GM12878 (cell line): Measurements from ENCODE around the gene CCR8. TPM values are rescaled to one million over a fixed set of nuclear protein-coding genes. Genes with fewer than 3 reads are reported as not detected.
"Not testable (repeated sequence)": the region's sequence is repeated elsewhere in the genome, so short reads cannot be mapped to it uniquely, and the experiment has no call there.

ENCODE experiments used
- ATAC-seq: fragments of 200-7000 bp; cut with Tn5 transposase; 3 replicates; pipeline ENCODE4 v1.9.1; 2020; ENCODE audit warnings: mild to moderate bottlenecking, moderate library complexity
- BruUV-seq: library from RNA; stranded (reverse); fragments of 400-500 nt; replicated peaks from 2 replicates; lab custom pipeline; 2021; lab: Mats Ljungman, UMichigan
- CTCF ChIA-PET: fragments of 300-600 bp; sonication (Branson Sonifier 250); formaldehyde crosslinking; extraction: SDS; loops from one replicate; lab custom pipeline; 2021; ENCODE audit warnings: inconsistent platforms; lab: Yijun Ruan, JAX
- POLR2A ChIA-PET: fragments of 350-600 bp; formaldehyde crosslinking; extraction: SDS; loops from one replicate; lab custom pipeline; 2021; ENCODE audit warnings: inconsistent platforms; lab: Charles Lee
- RAD21 ChIA-PET: fragments of 300-600 bp; sonication (Branson Sonifier 250); formaldehyde crosslinking; loops from one replicate; lab custom pipeline; 2023; ENCODE audit warnings: antibody characterized with exemption; ENCODE audit not compliant: unreplicated experiment; lab: Charles Lee
- SMC1A ChIA-PET: fragments of 300-600 bp; sonication (Branson Sonifier 250); formaldehyde crosslinking; loops from one replicate; lab custom pipeline; 2023; ENCODE audit not compliant: unreplicated experiment, uncharacterized antibody; lab: Charles Lee
- DNase-seq: peaks from one replicate; pipeline ENCODE4 v3.0.0-alpha.2; 2011; ENCODE audit warnings: low read depth, low spot score
- FAIRE-seq: peaks from 3 replicates; lab custom pipeline; 2011; peaks lifted over from hg19 to GRCh38; lab: Jason Lieb, UNC
- H2AFZ ChIP-seq: 2 replicates; pipeline ENCODE4 v1.6.0; 2011; ENCODE audit warnings: low read depth, low read length, control low read depth; ENCODE audit not compliant: control insufficient read depth
- H3K27ac ChIP-seq: 2 replicates; pipeline ENCODE4 v1.5.1; 2011; ENCODE audit warnings: control low read depth; ENCODE audit not compliant: control insufficient read depth, insufficient read depth
- H3K27me3 ChIP-seq, 2 experiments: replicated peaks in 1 of 2; 2 replicates each; pipeline versions ENCODE4 v1.6.0 to v1.6.1; 2011; ENCODE audit warnings: low read length in 1 of 2; ENCODE audit not compliant: control insufficient read depth in 2 of 2, insufficient read depth in 2 of 2
- H3K36me3 ChIP-seq, 2 experiments: 2 replicates each; pipeline ENCODE4 v1.5.1; 2011; ENCODE audit warnings: low read length in 1 of 2; ENCODE audit not compliant: control insufficient read depth in 2 of 2, insufficient read depth in 2 of 2
- H3K4me1 ChIP-seq: 2 replicates; pipeline ENCODE4 v1.6.1; 2011; ENCODE audit warnings: mild to moderate bottlenecking, low read length, moderate library complexity, mixed read lengths; ENCODE audit not compliant: control insufficient read depth, insufficient read depth
- H3K4me2 ChIP-seq: 2 replicates; pipeline ENCODE4 v1.6.0; 2011; ENCODE audit warnings: control low read depth; ENCODE audit not compliant: control insufficient read depth, insufficient read depth
- H3K4me3 ChIP-seq: fragments of 200-600 bp; sonication (generic); 2 replicates; pipeline ENCODE4 v1.5.1; 2016
- H3K79me2 ChIP-seq: 2 replicates; pipeline ENCODE4 v1.6.0; 2011; ENCODE audit warnings: low read length; ENCODE audit not compliant: control insufficient read depth, insufficient read depth
- H3K9ac ChIP-seq: 2 replicates; pipeline ENCODE4 v1.8.0; 2011; ENCODE audit warnings: low read length, control low read depth, mixed read lengths; ENCODE audit not compliant: control insufficient read depth, insufficient read depth
- H3K9me3 ChIP-seq: replicated peaks from 3 replicates; pipeline ENCODE4 v1.5.1; 2011; ENCODE audit warnings: mild to moderate bottlenecking, low read length; ENCODE audit not compliant: control insufficient read depth, insufficient read depth
- H4K20me1 ChIP-seq: 2 replicates; pipeline ENCODE4 v1.6.0; 2011; ENCODE audit not compliant: control insufficient read depth, insufficient read depth
- WGBS: methylation state at CpG from one replicate; pipeline ENCODE4 v1.1.6; 2016; ENCODE audit warnings: low lambda C conversion rate; ENCODE audit not compliant: insufficient replicate concordance, insufficient coverage; ENCODE audit errors: missing lambda C conversion rate; 5-methylcytosine and 5-hydroxymethylcytosine counted together
- in situ Hi-C: fragments of 300-500 bp; cut with MboI; formaldehyde crosslinking; loops from 9 replicates; pipeline ENCODE4 v1.14.3; 2018; ENCODE audit warnings: mixed read lengths
- intact Hi-C: fragments of 100-400 bp; cut with micrococcal nuclease; formaldehyde crosslinking; loops from one replicate; pipeline ENCODE4 v1.14.2; 2022; ENCODE audit not compliant: unreplicated experiment
- polyA plus RNA-seq, 11 experiments: library from polyadenylated mRNA; depleted of rRNA in 4 of 11; unstranded in 6 of 11; stranded (reverse) in 5 of 11; fragments of >200 nt; fragmentation: Nextera tagmentation in 4 of 11; fragmentation: Illumina TruSeq in 1 of 11; extraction: Ambion mirVana in 4 of 11; extraction: Trizol in 1 of 11; gene quantifications; 1 replicate in 1 of 11; 2 replicates in 10 of 11; pipeline versions ENCODE4 v1.2.1 to v1.2.3, GENCODE V29; 2011 to 2016; ENCODE audit warnings: inconsistent platforms in 2 of 11, missing spikeins in 2 of 11, low read depth in 1 of 11
- total RNA-seq, 4 experiments: library from RNA; depleted of rRNA in 3 of 4; stranded (reverse); fragments of >200 nt in 3 of 4; fragmentation: Illumina TruSeq in 1 of 4; extraction: Trizol in 1 of 4; gene quantifications; 2 replicates each; pipeline versions ENCODE4 v1.2.1 to v1.2.3, GENCODE V29; 2013 to 2021

The CCR8 gene
- total and polyA plus RNA-seq, 10 of the 15 experiments (the other 5 are each of a cell fraction or from before 2014, with no cell fraction given): 5.2 to 28.8 (median 15.6) TPM

- H2AFZ ChIP-seq, H3K4me1 ChIP-seq, H3K27ac ChIP-seq, H3K27me3 ChIP-seq, FAIRE-seq, DNase-seq, H3K9ac ChIP-seq, H3K79me2 ChIP-seq, H3K9me3 ChIP-seq, in situ Hi-C loops, H3K4me3 ChIP-seq, intact Hi-C loops, H4K20me1 ChIP-seq, H3K4me2 ChIP-seq, BruUV-seq, H3K36me3 ChIP-seq: not testable (repeated sequence)
- RAD21 ChIA-PET: interaction anchor here (0.7 to 1.4 kb wide), 3 partner anchors 26 to 86 kb away, joined by 3 read pairs; no protein-coding TSS in a partner anchor
- CTCF ChIA-PET: interaction anchor here (0.7 to 1.7 kb wide), 3 partner anchors 26 to 33 kb away, joined by 3 to 7 read pairs (median 6); no protein-coding TSS in a partner anchor
- SMC1A ChIA-PET: interaction anchor here (0.7 to 1.9 kb wide), 6 partner anchors 22 to 56 kb away, joined by 3 to 5 read pairs (median 4); no protein-coding TSS in a partner anchor
- WGBS: 65% methylated on average over 2 of the region's 2 CpGs
- ATAC-seq: peak; percentile 21; the same call in 1 of the 3 replicates
- POLR2A ChIA-PET: interaction anchor here (0.7 kb wide), 1 partner anchor 105 kb away, joined by 4 read pairs; no protein-coding TSS in a partner anchor
Observed at GRCh38 chr3:39321574-39321983, 7.9 kb upstream of the CCR8 start.

DNA sequence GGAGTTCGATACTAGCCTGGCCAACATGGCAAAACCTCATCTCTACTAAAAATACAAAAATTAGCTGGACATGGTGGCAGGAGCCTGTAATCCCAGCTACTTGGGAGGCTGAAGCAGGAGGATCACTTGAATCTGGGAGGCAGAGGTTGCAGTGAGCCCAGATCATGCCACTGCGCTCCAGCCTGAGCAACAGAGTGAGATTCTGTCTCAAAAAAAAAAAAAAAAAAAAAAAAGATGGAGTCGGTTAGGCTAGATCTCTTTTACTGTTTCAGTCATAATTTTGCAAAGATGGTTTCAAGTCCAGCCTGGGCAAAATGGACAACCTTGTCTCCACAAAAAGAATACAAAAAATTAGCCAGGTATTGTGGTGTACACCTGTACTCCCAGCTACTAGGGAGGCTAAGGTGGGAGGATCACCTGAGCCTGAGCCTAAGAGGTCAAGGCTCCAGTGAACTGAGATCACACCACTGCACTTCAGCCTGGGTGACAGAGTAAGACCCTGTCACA is 7.2 kb upstream of the CCR8 start:
- H3K4me3 ChIP-seq, H3K9ac ChIP-seq, FAIRE-seq, H3K79me2 ChIP-seq, in situ Hi-C loops, ATAC-seq, H3K27ac ChIP-seq, H4K20me1 ChIP-seq, H3K27me3 ChIP-seq, H3K36me3 ChIP-seq, H3K9me3 ChIP-seq, BruUV-seq, DNase-seq, H2AFZ ChIP-seq, intact Hi-C loops, H3K4me2 ChIP-seq, H3K4me1 ChIP-seq: not testable (repeated sequence)
- ChIA-PET SMC1A (interaction anchor here (1.1 to 1.9 kb wide), 4 partner anchors 24 to 56 kb away, joined by 3 to 5 read pairs (median 4); no protein-coding TSS in a partner anchor), RAD21 (interaction anchor here (0.8 to 1.4 kb wide), 2 partner anchors 27 to 86 kb away, joined by 3 read pairs; no protein-coding TSS in a partner anchor), POLR2A (interaction anchor here (1.0 kb wide), 1 partner anchor 13 kb away, joined by 3 read pairs; no protein-coding TSS in a partner anchor), CTCF (interaction anchor here (0.6 to 6.2 kb wide), 5 partner anchors 27 to 1273 kb away, joined by 3 to 43 read pairs (median 6); no protein-coding TSS in a partner anchor)
- 29% methylated on average over 3 of the region's 3 CpGs for WGBS
